Measurements from ENCODE around the gene MT1H. TPM values are rescaled to one million over a fixed set of nuclear protein-coding genes. Genes with fewer than 3 reads are reported as not detected.

The MT1H gene
- total and polyA plus RNA-seq, 2 of the 13 experiments (the other 11 are each of a cell fraction or from before 2014, with no cell fraction given) = 0.60 TPM; not detected in 1

- FAIRE-seq (no peak), ATAC-seq (no peak), DNase-seq (ENCODE audit: low spot score) (no peak)
- ChIA-PET POLR2A (interaction anchor here (0.8 kb wide), 1 partner anchor 37 kb away, joined by 3 read pairs; no protein-coding TSS in a partner anchor), CTCF (ENCODE audit: low intra/inter-chr PET ratio, low total read pairs) (no interaction called here)
- Histone ChIP-seq H3K9ac (ENCODE audit: insufficient read depth, low read depth, low read length) (no peak overlapping the region), H3K4me1 (ENCODE audit: insufficient read depth, low read length) (peaks cover 47% of the 10 kb centered on the region), H3K27ac (ENCODE audit: extremely low read length, insufficient read depth, low read length) (no peak overlapping the region), H3K4me3 (replicated peaks in 1 of 3; ENCODE audit: insufficient read depth in 1 of 3, low read depth in 2 of 3, low read length in 3 of 3) (no peak overlapping the region), H3K9me3 (ENCODE audit: low read length) (no peaks in the 10 kb centered on the region), H4K20me1 (ENCODE audit: insufficient read depth, low read length) (no peaks in the 10 kb centered on the region), H3K4me2 (ENCODE audit: low read depth, low read length) (no peak overlapping the region), H3K36me3 (replicated peaks in 1 of 2; ENCODE audit: control insufficient read depth in 1 of 2, insufficient read depth in 2 of 2, low read length in 2 of 2) (no peaks in the 10 kb centered on the region), H3K79me2 (ENCODE audit: insufficient read depth, low read length) (no peaks in the 10 kb centered on the region), H2AFZ (ENCODE audit: low read length) (no peak overlapping the region), H3K27me3 (ENCODE audit: control insufficient read depth in 1 of 2, insufficient read depth in 2 of 2, low read length in 2 of 2) (peaks cover 10 to 62% of the 10 kb centered on the region in 2 experiments; a peak in 4 of 5 replicates)
- intact Hi-C loops (cut with micrococcal nuclease; ENCODE audit: unreplicated experiment) (no loop called here), in situ Hi-C loops (cut with HindIII; ENCODE audit: extremely low pct_ligation_motif_present, low pct_unique_long_range_greater_than_20kb) (no loop called here)
- TF ChIP-seq MEIS2 (CRISPR knock-in tag; IDR thresholded peaks at IDR 0.05) = no peak
- no peak for TF ChIP-seq HNF1B (CRISPR knock-in tag; IDR thresholded peaks at IDR 0.05)
- TF ChIP-seq ZNF747 (CRISPR knock-in tag; IDR thresholded peaks at IDR 0.05; ENCODE audit: borderline replicate concordance) = no peak
- TF ChIP-seq ZNF598 (CRISPR knock-in tag; IDR thresholded peaks at IDR 0.05; ENCODE audit: borderline replicate concordance) = no peak
- no peak for TF ChIP-seq RAD21 (CRISPR knock-in tag; IDR thresholded peaks at IDR 0.05)
- no peak for TF ChIP-seq ZBTB3 (CRISPR knock-in tag; IDR thresholded peaks at IDR 0.05; ENCODE audit: borderline replicate concordance, low read depth)
- TF ChIP-seq NCOR1 (IDR thresholded peaks at IDR 0.05; ENCODE audit: borderline replicate concordance, low read length) = no peak
- TF ChIP-seq MLLT10 (CRISPR knock-in tag; IDR thresholded peaks at IDR 0.05) = no peak
- no peak for TF ChIP-seq KDM5B (CRISPR knock-in tag; IDR thresholded peaks at IDR 0.05; ENCODE audit: borderline replicate concordance)
- no peak for TF ChIP-seq ZNF512B (CRISPR knock-in tag; IDR thresholded peaks at IDR 0.05; ENCODE audit: borderline replicate concordance)
- no peak for TF ChIP-seq DMTF1 (CRISPR knock-in tag; IDR thresholded peaks at IDR 0.05)
- no TSS peak for BruUV-seq (replicated peaks)
- WGBS (ENCODE audit: low lambda C conversion rate) = 23% methylated on average over 1 of the region's 1 CpG
Measured at GRCh38 chr16:56640076-56640475, 29.5 kb upstream of the MT1H start.

All from HepG2 (cell line).